ENCODE results near the gene MDN1.
"Not testable (repeated sequence)": the region's sequence is repeated elsewhere in the genome, so short reads cannot be mapped to it uniquely, and the experiment has no call there.

MDN1 gene

GRCh38 chr6:89763550-89763949 lies 56.0 kb downstream of the MDN1 start:
- peak; percentile 34 for DNase-seq (ENCODE audit: low spot score)

GRCh38 chr6:89758830-89759229 lies 60.8 kb downstream of the MDN1 start:
- DNase-seq (ENCODE audit: low spot score) = no peak

GRCh38 chr6:89750338-89750737 lies 69.3 kb downstream of the MDN1 start:
- no peak for DNase-seq (ENCODE audit: low spot score)

GRCh38 chr6:89749918-89750317 lies 69.7 kb downstream of the MDN1 start:
- peak; percentile 12 for DNase-seq (ENCODE audit: low spot score)

- DNase-seq (ENCODE audit: low spot score) = peak; percentile 20
These were observed 73.9 kb downstream of the MDN1 start for GRCh38 chr6:89745716-89746115.

GRCh38 chr6:89745096-89745495 lies 74.5 kb downstream of the MDN1 start:
- no peak for DNase-seq (ENCODE audit: low spot score)

GRCh38 chr6:89736893-89737292 lies 82.7 kb downstream of the MDN1 start:
- no peak for DNase-seq (ENCODE audit: low spot score)

- no peak for DNase-seq (ENCODE audit: low spot score)
These were observed 85.1 kb downstream of the MDN1 start for GRCh38 chr6:89734526-89734925.

GRCh38 chr6:89731924-89732567 lies 87.5 kb downstream of the MDN1 start:
- no peak for DNase-seq (ENCODE audit: low spot score)

GRCh38 chr6:89731262-89731661 lies 88.3 kb downstream of the MDN1 start:
- not testable (repeated sequence) for DNase-seq (ENCODE audit: low spot score)

- DNase-seq (ENCODE audit: low spot score) = no peak
These were observed 89.8 kb downstream of the MDN1 start for GRCh38 chr6:89729818-89730217.

- no peak for DNase-seq (ENCODE audit: low spot score)
These were observed 92.1 kb downstream of the MDN1 start for GRCh38 chr6:89727501-89727900.

- no peak for DNase-seq (ENCODE audit: low spot score)
These were observed 94.6 kb downstream of the MDN1 start for GRCh38 chr6:89724981-89725380.

GRCh38 chr6:89723046-89723445 lies 96.5 kb downstream of the MDN1 start:
- no peak for DNase-seq (ENCODE audit: low spot score)

- no peak for DNase-seq (ENCODE audit: low spot score)
These were observed 103.1 kb downstream of the MDN1 start for GRCh38 chr6:89716532-89716931.

GRCh38 chr6:89711801-89712200 lies 107.8 kb downstream of the MDN1 start:
- no peak for DNase-seq (ENCODE audit: low spot score)

- DNase-seq (ENCODE audit: low spot score) = no peak
These were observed 111.3 kb downstream of the MDN1 start for GRCh38 chr6:89708316-89708715.

GRCh38 chr6:89707766-89708165 lies 111.8 kb downstream of the MDN1 start:
- DNase-seq (ENCODE audit: low spot score) = no peak

- DNase-seq (ENCODE audit: low spot score) = no peak
These were observed 113.5 kb downstream of the MDN1 start for GRCh38 chr6:89706121-89706520.

- no peak for DNase-seq (ENCODE audit: low spot score)
These were observed 116.3 kb downstream of the MDN1 start for GRCh38 chr6:89703292-89703691.

GRCh38 chr6:89702349-89702748 lies 117.2 kb downstream of the MDN1 start:
- no peak for DNase-seq (ENCODE audit: low spot score)

- no peak for DNase-seq (ENCODE audit: low spot score)
These were observed 123.9 kb downstream of the MDN1 start for GRCh38 chr6:89695667-89696066.

GRCh38 chr6:89694428-89694827 lies 125.2 kb downstream of the MDN1 start:
- no peak for DNase-seq (ENCODE audit: low spot score)

GRCh38 chr6:89693207-89693606 lies 126.4 kb downstream of the MDN1 start:
- DNase-seq (ENCODE audit: low spot score) = no peak

- no peak for DNase-seq (ENCODE audit: low spot score)
These were observed 127.3 kb downstream of the MDN1 start for GRCh38 chr6:89692256-89692655.
